HUES64 (cell line): ENCODE data around the gene ATAD2B.

Source experiments
- H3K27ac ChIP-seq: 2 replicates; pipeline ENCODE4 v1.7.0; 2013; ENCODE audit warnings: low read depth, low read length, inconsistent platforms
- H3K27me3 ChIP-seq: 2 replicates; pipeline ENCODE4 v1.6.1; 2013; ENCODE audit warnings: mild to moderate bottlenecking, low read length; ENCODE audit not compliant: insufficient read depth
- H3K36me3 ChIP-seq: 2 replicates; pipeline ENCODE4 v1.6.1; 2013; ENCODE audit warnings: mild to moderate bottlenecking, low read length; ENCODE audit not compliant: insufficient read depth
- H3K4me1 ChIP-seq: 2 replicates; pipeline ENCODE4 v1.6.1; 2013; ENCODE audit warnings: mild to moderate bottlenecking, low read length, moderate library complexity; ENCODE audit not compliant: insufficient read depth
- H3K4me3 ChIP-seq: 2 replicates; pipeline ENCODE4 v1.5.1; 2013; ENCODE audit warnings: mild to moderate bottlenecking, low read length, moderate library complexity
- H3K9ac ChIP-seq: 2 replicates; pipeline ENCODE4 v1.6.1; 2013; ENCODE audit warnings: mild to moderate bottlenecking, low read depth, low read length
- H3K9me3 ChIP-seq: 2 replicates; pipeline ENCODE4 v1.6.1; 2013; ENCODE audit warnings: low read depth, low read length; ENCODE audit not compliant: insufficient read depth
- WGBS: fragments of 150-250, 120-280 bp; methylation state at CpG from one replicate; pipeline ENCODE4 v1.1.7; 2013; ENCODE audit warnings: missing lambda C conversion rate; 5-methylcytosine and 5-hydroxymethylcytosine counted together

ATAD2B gene

GRCh38 chr2:23699580-23699925 lies 227.4 kb downstream of the ATAD2B start:
- H3K27me3 ChIP-seq = no peaks in the 10 kb centered on the region
- no peaks in the 10 kb centered on the region for H3K4me1 ChIP-seq
- H3K4me3 ChIP-seq = no peak overlapping the region
- WGBS = 93% methylated on average over 5 of the region's 5 CpGs
- H3K9me3 ChIP-seq = no peaks in the 10 kb centered on the region
- no peak overlapping the region for H3K27ac ChIP-seq
- no peak overlapping the region for H3K9ac ChIP-seq
- no peaks in the 10 kb centered on the region for H3K36me3 ChIP-seq

- H3K27ac ChIP-seq = no peak overlapping the region
- no peaks in the 10 kb centered on the region for H3K9me3 ChIP-seq
- H3K9ac ChIP-seq = no peak overlapping the region
- H3K36me3 ChIP-seq = no peaks in the 10 kb centered on the region
- WGBS = 86% methylated on average over 17 of the region's 17 CpGs
- no peaks in the 10 kb centered on the region for H3K27me3 ChIP-seq
- no peak overlapping the region for H3K4me3 ChIP-seq
- no peaks in the 10 kb centered on the region for H3K4me1 ChIP-seq
These were observed 228.0 kb downstream of the ATAD2B start for GRCh38 chr2:23698721-23699579.
